ENCODE measurements around the gene RADX.

The RADX gene

DNA sequence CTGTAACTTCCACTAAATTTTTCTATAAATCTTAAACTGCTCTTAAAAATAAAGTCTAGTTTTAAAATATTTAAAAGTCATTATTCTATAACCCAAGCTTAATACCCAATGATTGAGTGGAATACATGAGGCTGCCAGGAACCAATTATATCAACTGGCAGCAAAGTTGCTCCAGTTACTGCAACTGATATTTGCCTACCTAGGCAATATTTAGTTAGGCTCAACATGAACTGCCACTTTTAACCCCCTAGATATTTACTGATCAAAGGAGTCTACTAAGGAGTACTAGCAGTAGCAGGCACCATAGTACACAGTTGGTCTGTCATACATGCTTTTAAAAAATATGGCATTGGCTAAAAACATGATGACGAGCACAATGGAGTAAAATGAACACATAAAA is 29.9 kb upstream of the RADX start:
- no peaks in the 10 kb centered on the region for H4K20me1 ChIP-seq (ENCODE audit: control insufficient read depth, insufficient read depth, low read depth, low read length)
- no peak for TF ChIP-seq EZH2phosphoT487 (IDR thresholded peaks at IDR 0.05; ENCODE audit: borderline replicate concordance, low read length)
- TF ChIP-seq, protein P1, sequence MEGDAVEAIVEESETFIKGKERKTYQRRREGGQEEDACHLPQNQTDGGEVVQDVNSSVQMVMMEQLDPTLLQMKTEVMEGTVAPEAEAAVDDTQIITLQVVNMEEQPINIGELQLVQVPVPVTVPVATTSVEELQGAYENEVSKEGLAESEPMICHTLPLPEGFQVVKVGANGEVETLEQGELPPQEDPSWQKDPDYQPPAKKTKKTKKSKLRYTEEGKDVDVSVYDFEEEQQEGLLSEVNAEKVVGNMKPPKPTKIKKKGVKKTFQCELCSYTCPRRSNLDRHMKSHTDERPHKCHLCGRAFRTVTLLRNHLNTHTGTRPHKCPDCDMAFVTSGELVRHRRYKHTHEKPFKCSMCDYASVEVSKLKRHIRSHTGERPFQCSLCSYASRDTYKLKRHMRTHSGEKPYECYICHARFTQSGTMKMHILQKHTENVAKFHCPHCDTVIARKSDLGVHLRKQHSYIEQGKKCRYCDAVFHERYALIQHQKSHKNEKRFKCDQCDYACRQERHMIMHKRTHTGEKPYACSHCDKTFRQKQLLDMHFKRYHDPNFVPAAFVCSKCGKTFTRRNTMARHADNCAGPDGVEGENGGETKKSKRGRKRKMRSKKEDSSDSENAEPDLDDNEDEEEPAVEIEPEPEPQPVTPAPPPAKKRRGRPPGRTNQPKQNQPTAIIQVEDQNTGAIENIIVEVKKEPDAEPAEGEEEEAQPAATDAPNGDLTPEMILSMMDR (IDR thresholded peaks at IDR 0.05; ENCODE audit: low read depth, low read length, poor library complexity, severe bottlenecking) = no peak

DNA sequence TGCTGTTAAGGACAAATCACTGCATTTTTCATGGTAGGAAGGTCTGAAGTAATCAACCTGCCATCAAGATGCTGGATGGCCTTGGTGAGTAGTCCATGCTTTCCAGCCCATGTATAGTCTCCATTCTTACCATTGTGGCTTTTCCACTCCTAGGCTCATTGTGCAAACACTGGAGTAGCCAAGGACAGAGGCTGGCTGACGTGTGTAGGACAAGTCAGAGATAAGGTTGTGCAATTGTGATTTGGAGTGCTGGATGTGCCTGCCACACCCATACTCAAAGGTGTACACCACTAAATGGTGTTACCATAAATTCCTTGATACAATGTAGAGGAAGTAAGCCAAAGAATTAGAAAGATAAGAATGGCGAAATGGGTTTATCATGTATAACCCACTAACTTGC is 26.3 kb upstream of the RADX start:
- Histone ChIP-seq H3K4me2 (ENCODE audit: low read length) (no peak overlapping the region), H3F3A (ENCODE audit: control insufficient read depth, insufficient read depth) (no peaks in the 10 kb centered on the region), H3K36me3 (ENCODE audit: control insufficient read depth, low read length) (no peaks in the 10 kb centered on the region), H3K4me3 (ENCODE audit: low read length) (no peak overlapping the region), H3K27ac (ENCODE audit: low read depth, low read length) (no peak overlapping the region), H3K4me1 (ENCODE audit: control insufficient read depth, low read length) (no peaks in the 10 kb centered on the region), H4K20me1 (ENCODE audit: control insufficient read depth, insufficient read depth, low read depth, low read length) (no peaks in the 10 kb centered on the region), H3K27me3 (ENCODE audit: control insufficient read depth, low read length) (no peaks in the 10 kb centered on the region), H3K9me2 (replicated peaks; ENCODE audit: control insufficient read depth, low read length) (no peaks in the 10 kb centered on the region), H3K79me2 (ENCODE audit: control insufficient read depth, low read length) (no peaks in the 10 kb centered on the region), H3K9me3 (ENCODE audit: control insufficient read depth, insufficient read depth, low read length) (no peaks in the 10 kb centered on the region)
- no peak for TF ChIP-seq EZH2phosphoT487 (IDR thresholded peaks at IDR 0.05; ENCODE audit: borderline replicate concordance, low read length)
- TF ChIP-seq, protein P1 (IDR thresholded peaks at IDR 0.05; ENCODE audit: low read depth, low read length, poor library complexity, severe bottlenecking) = no peak

More for the DNA sequence above, 29.9 kb upstream of the RADX start:
- no peaks in the 10 kb centered on the region for H3K9me3 ChIP-seq (ENCODE audit: control insufficient read depth, insufficient read depth, low read length)
- no peak overlapping the region for H3K27ac ChIP-seq (ENCODE audit: low read depth, low read length)
- H3K79me2 ChIP-seq (ENCODE audit: control insufficient read depth, low read length) = no peaks in the 10 kb centered on the region
- no peaks in the 10 kb centered on the region for H3K9me2 ChIP-seq (replicated peaks; ENCODE audit: control insufficient read depth, low read length)
- H3K27me3 ChIP-seq (ENCODE audit: control insufficient read depth, low read length) = no peaks in the 10 kb centered on the region
- no peaks in the 10 kb centered on the region for H3K4me1 ChIP-seq (ENCODE audit: control insufficient read depth, low read length)
- no peaks in the 10 kb centered on the region for H3F3A ChIP-seq (ENCODE audit: control insufficient read depth, insufficient read depth)
- no peak overlapping the region for H3K4me2 ChIP-seq (ENCODE audit: low read length)
- H3K4me3 ChIP-seq (ENCODE audit: low read length) = no peak overlapping the region
- H3K36me3 ChIP-seq (ENCODE audit: control insufficient read depth, low read length) = no peaks in the 10 kb centered on the region

DNA sequence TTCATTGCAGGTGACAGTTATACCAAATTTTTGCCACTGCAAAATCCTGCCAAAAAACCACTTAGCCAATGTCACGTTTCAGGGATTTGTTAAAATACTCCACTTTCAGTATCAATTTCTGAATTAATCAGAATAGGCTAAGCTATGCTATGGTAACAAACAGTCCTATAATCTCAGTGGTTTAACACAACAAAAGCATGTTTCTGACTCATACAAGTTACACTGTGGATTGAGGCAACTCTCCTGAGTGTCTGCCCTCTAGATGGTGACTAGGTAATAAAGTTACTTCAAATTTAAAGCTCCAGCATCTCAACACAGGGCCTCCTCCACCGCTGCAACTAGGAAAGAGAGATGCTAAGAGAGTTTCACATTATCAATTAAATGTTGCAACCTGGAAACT is 23.0 kb upstream of the RADX start:
- no peak overlapping the region for H3K27ac ChIP-seq (ENCODE audit: low read depth, low read length)
- H3K4me1 ChIP-seq (ENCODE audit: control insufficient read depth, low read length) = no peaks in the 10 kb centered on the region
- no peaks in the 10 kb centered on the region for H4K20me1 ChIP-seq (ENCODE audit: control insufficient read depth, insufficient read depth, low read depth, low read length)
- no peaks in the 10 kb centered on the region for H3F3A ChIP-seq (ENCODE audit: control insufficient read depth, insufficient read depth)
- H3K79me2 ChIP-seq (ENCODE audit: control insufficient read depth, low read length) = no peaks in the 10 kb centered on the region
- no peaks in the 10 kb centered on the region for H3K9me3 ChIP-seq (ENCODE audit: control insufficient read depth, insufficient read depth, low read length)
- H3K4me3 ChIP-seq (ENCODE audit: low read length) = no peak overlapping the region
- no peak for TF ChIP-seq EZH2phosphoT487 (IDR thresholded peaks at IDR 0.05; ENCODE audit: borderline replicate concordance, low read length)
- TF ChIP-seq, protein P1 (IDR thresholded peaks at IDR 0.05; ENCODE audit: low read depth, low read length, poor library complexity, severe bottlenecking) = no peak
- no peaks in the 10 kb centered on the region for H3K9me2 ChIP-seq (replicated peaks; ENCODE audit: control insufficient read depth, low read length)
- no peaks in the 10 kb centered on the region for H3K27me3 ChIP-seq (ENCODE audit: control insufficient read depth, low read length)
- no peak overlapping the region for H3K4me2 ChIP-seq (ENCODE audit: low read length)
- no peaks in the 10 kb centered on the region for H3K36me3 ChIP-seq (ENCODE audit: control insufficient read depth, low read length)

DNA sequence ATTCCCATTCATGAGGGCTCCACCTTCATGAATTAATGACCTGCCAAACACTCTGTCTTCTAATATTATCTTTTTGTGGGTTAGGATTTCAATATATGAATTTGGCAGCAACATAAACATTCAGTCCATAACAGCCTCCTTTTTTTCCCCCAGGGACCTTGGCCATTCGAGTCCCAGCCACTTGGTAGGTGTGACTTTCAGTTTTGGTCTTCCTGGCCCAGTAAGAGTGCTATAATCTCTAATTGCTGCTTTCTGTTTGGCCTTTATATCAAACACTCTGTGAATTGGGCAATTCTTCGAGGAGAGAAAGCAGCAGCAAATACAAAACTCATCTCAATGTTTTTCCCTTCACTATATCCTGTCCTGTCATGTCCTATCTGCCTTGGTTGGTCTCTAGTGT is 12.4 kb upstream of the RADX start:
- TF ChIP-seq, protein P1 (IDR thresholded peaks at IDR 0.05; ENCODE audit: low read depth, low read length, poor library complexity, severe bottlenecking) = no peak
- no peak for TF ChIP-seq EZH2phosphoT487 (IDR thresholded peaks at IDR 0.05; ENCODE audit: borderline replicate concordance, low read length)
- H3K36me3 ChIP-seq (ENCODE audit: control insufficient read depth, low read length) = no peaks in the 10 kb centered on the region
- no peak overlapping the region for H3K27ac ChIP-seq (ENCODE audit: low read depth, low read length)
- no peaks in the 10 kb centered on the region for H3K9me3 ChIP-seq (ENCODE audit: control insufficient read depth, insufficient read depth, low read length)
- no peak overlapping the region for H3K4me2 ChIP-seq (ENCODE audit: low read length)
- no peaks in the 10 kb centered on the region for H3K9me2 ChIP-seq (replicated peaks; ENCODE audit: control insufficient read depth, low read length)
- H3K4me1 ChIP-seq (ENCODE audit: control insufficient read depth, low read length) = no peaks in the 10 kb centered on the region
- H3F3A ChIP-seq (ENCODE audit: control insufficient read depth, insufficient read depth) = no peaks in the 10 kb centered on the region
- H3K4me3 ChIP-seq (ENCODE audit: low read length) = no peak overlapping the region
- H3K27me3 ChIP-seq (ENCODE audit: control insufficient read depth, low read length) = no peaks in the 10 kb centered on the region; the same call in 1 of the 2 replicates
- no peaks in the 10 kb centered on the region for H3K79me2 ChIP-seq (ENCODE audit: control insufficient read depth, low read length)
- no peaks in the 10 kb centered on the region for H4K20me1 ChIP-seq (ENCODE audit: control insufficient read depth, insufficient read depth, low read depth, low read length)
